Measurements from ENCODE around the gene UNC45A.

DNA sequence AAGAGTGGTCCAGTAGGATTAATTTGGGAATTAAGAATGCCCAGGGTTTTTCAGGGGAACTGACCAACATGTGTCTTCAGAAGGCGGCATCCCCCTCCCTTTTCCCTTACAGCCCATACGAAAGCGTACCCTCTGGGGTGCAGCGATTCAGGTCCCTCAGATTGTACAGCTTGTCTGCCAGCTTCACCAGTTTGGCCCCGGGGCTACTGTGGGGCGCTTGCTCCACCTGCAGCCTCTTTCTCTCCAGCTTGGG lies 3.6 kb upstream of the UNC45A start:
- TF ChIP-seq POLR2AphosphoS5 (IDR thresholded peaks at IDR 0.05): no peak
- TF ChIP-seq, protein P1, sequence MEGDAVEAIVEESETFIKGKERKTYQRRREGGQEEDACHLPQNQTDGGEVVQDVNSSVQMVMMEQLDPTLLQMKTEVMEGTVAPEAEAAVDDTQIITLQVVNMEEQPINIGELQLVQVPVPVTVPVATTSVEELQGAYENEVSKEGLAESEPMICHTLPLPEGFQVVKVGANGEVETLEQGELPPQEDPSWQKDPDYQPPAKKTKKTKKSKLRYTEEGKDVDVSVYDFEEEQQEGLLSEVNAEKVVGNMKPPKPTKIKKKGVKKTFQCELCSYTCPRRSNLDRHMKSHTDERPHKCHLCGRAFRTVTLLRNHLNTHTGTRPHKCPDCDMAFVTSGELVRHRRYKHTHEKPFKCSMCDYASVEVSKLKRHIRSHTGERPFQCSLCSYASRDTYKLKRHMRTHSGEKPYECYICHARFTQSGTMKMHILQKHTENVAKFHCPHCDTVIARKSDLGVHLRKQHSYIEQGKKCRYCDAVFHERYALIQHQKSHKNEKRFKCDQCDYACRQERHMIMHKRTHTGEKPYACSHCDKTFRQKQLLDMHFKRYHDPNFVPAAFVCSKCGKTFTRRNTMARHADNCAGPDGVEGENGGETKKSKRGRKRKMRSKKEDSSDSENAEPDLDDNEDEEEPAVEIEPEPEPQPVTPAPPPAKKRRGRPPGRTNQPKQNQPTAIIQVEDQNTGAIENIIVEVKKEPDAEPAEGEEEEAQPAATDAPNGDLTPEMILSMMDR (IDR thresholded peaks at IDR 0.05): no peak
